HG03039 (cell line): Measurements from ENCODE around the gene RAVER2.
"Not testable (repeated sequence)": the region's sequence is repeated elsewhere in the genome, so short reads cannot be mapped to it uniquely, and the experiment has no call there.

Experiments
- ATAC-seq: cut with Tn5 transposase; IDR thresholded peaks from one replicate; pipeline ENCODE4 v1.9.1; 2021; ENCODE audit warnings: mild to moderate bottlenecking, moderate library complexity; ENCODE audit not compliant: unreplicated experiment

The RAVER2 gene

DNA sequence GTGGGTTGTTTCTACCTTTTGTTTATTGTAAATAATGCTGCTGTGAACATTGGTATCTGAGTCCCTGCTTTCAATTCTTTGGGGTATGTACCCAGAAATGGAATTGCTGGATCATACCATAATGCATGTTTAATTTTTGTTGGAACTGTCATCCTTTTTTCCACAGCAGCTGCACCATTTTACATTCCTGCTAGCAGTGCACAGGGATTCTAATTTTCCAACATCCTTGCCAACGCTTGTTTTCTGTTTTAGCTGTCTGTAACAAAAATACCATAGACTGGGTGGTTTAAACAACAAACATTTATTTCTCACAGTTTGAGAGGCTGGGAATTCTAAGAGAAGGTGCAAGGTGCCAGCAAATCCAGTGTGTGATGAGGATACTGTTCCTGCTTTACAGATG lies 65.1 kb downstream of the RAVER2 start:
- no peak for ATAC-seq

DNA sequence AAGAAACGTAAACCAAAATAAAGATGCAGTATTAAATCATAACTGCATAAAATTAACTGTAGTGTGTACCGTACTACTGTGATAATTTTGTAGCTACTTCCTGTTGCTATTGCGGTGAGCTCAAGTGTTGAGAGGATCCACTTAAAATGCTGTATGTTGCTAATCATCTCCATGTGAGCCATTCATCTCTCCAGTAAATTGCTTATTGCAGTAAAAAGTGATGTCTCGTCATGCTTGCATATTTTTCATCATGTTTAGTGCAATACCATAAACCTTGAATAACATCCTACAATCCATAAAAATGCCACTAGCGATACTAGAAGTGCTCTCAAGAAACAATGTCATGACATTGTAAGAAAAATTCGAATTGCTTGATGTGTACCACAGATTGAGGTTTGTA lies 66.3 kb downstream of the RAVER2 start:
- no peak for ATAC-seq

DNA sequence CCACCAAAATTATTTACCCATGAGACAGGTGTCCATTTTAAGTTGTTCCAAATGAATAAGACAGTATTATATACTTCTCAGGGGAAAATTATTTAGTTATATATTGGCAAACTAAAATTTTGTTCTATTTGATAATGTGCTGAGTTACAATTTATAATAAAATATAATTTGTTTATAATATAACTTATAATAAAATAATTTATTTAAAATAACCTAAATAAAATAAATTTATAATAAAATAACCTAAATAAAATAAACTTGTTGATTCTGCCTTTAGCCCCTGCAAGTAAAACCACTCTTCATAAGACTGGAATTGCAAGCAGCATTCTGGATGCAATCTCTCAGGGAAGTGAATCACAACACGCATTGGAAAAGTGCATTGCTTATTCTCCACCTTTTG lies 69.6 kb downstream of the RAVER2 start:
- no peak for ATAC-seq

DNA sequence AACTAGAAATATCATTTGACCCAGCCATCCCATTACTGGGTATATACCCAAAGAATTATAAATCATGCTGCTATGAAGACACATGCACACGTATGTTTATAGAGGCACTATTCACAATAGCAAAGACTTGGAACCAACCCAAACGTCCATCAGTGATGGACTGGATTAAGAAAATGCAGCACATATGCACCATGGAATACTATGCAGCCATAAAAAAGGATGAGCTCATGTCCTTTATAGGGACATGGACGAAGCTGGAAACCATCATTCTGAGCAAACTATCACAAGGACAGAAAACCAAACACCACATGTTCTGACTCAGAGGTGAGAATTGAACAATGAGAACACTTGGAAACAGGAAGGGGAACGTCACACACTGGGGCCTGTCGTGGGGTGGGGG lies 72.5 kb downstream of the RAVER2 start:
- ATAC-seq, result not testable (repeated sequence)

DNA sequence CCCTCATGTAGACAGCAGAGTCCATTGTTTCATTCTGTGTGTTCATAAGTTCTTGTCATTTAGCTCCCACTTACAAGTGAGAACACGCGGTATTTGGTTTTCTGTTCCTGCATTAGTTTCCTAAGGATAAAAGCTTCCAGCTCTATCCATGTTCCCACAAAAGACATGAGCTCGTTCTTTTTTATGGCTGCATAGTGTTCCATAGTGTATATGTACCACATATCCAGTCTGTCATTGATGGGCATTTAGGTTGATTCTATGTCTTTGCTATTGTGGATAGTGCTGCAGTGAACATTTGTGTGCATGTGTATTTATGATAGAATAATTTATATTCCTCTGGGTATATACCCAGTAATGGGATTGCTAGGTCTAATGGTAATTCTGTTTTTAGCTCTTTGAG lies 75.7 kb downstream of the RAVER2 start:
- not testable (repeated sequence) for ATAC-seq

DNA sequence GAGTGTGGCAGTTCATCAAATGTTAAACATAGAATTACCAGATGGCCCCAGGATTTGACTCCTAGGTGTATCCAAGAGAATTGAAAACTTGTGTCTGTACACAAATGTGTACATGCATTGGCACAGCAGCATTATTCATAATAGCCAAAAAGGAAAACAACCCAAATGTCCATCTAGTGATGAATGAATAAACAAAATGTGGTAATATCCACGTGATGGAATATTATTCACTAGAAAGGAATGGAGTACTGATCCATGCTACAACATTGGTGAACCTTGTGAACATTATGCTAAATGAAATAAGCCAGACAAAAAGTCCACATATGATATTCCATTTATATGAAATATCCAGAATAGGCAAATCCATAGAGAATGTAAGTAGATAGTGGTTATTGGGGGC lies 77.7 kb downstream of the RAVER2 start:
- no peak for ATAC-seq

DNA sequence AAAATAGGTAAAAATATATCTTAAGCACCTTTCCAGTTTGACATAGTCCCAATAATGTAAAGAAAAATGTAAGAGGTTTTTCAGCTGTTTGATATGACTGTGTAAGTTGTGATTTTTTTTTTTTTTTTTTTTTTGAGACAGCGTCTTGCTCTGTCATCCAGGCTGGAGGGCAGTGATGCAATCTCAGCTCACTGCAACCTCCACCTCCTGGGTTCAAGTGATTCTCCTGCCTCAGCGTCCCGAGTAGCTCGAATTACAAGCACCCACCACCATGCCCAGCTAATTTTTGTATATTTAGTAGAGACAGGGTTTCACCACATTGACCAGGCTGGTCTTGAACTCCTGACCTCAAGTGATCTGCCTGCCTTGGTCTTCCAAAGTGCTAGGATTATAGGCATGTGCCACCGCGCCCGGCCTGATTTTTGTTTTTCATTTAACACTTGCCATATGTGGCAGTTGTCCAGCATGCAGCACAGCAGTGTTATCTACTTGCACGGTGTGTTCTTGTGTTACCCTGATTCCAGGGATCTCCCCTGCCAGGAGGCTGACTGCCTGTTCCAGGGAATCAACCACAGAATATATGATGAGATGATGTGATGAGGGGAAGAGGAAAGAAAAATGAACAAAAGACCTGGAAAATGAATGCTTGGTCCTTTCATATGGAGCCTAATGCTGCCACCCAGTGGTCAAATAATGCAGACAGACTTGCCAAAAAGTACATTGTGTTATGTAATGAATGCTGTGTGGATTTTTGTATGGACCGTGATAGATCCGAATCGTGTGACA lies 79.0 kb downstream of the RAVER2 start:
- ATAC-seq, result no peak

DNA sequence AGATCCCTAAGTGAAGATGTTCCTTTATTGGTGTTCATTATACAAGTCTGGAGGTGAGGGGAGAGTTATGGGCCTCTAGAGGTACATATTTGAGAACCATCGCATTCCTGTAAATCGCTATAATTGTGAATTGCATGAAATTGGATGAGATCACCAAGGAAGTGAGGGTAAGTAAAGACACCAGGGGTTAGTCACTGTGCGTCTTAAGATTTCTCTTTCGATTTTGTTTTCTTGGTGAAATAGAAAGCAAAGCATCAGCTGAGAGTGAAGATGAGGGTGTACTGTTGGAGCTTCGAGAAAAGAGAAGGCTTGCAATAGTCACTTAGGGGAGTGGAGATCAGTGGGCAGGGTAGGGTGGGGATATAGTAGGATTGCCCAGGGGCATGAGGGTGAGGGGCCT lies 82.1 kb downstream of the RAVER2 start:
- no peak for ATAC-seq

DNA sequence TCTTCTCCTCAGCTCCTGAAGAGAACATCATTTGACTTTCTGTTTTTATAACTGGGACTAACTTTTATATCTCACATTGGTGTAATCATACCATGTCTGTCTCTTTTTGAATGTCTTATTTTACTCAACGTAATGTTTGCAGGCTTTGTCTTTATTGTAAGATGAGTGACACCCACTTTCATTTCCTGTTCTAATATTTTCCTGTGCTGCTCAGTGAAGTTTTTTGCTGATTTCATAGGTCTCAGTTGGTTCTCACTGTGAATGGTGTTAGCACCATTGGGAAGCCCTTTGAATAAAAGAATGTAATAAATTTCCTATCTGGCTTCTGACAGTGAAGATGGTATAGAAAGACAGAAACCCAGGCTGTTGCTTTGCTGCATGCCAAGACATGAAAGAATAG lies 84.0 kb downstream of the RAVER2 start:
- ATAC-seq, result no peak

DNA sequence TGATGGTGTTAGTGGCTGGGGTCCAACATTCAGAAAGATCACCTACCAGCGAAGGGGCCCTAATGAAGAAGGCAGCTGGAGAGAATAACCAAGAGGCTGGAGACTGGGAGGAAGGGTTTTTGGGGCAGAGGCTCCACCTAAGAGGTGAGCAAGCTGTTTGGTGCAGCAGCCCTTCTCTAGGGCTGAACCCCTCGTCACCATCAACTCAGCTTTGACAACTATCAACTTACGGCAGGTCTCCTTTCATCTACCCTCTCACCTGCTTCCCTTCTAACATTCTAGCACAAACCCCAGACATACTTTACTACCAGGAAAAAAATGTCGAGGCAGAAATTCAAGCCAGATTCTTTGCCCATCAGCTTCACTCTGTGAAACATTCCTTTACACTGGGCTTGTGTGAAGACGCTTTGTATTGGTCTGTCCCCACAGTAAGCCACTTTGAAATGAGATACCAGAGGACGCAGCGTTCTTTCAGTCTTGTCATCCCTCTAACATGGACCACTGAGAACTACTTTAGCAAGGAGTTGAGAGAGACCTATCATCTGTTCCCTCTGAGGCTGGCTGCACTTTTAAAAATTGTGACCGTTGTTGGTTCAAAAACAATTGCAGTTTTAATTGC lies 84.6 kb downstream of the RAVER2 start:
- ATAC-seq, result no peak

DNA sequence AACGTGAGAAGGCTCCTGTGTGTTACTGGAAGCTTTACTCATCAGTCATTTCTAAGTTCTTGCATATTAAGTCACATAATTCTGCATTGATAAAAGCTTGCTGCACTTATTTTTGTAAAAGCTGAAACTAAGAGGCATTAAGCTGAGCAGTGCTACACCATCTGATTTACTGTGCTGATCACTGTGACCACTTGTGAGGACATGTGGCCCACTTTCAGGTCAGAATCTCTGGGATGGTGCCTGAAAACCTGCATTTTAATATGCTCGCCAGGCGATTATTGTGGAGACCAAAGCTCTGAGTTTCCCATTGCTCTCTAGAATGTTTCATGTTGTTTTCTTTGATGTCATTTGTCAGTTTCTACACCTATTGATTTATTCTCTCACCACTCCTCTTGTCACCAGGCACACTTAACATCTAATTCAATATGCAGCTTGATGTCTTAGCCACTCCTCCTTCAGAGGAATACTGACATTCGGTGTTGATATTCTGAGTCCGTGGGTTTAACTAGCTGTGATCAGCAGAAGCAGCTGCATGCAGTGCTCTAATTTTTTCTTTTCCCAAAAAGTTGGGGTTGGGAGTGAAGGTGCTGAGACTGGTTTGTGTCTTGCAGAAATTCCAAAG lies 85.3 kb downstream of the RAVER2 start:
- ATAC-seq, result no peak

DNA sequence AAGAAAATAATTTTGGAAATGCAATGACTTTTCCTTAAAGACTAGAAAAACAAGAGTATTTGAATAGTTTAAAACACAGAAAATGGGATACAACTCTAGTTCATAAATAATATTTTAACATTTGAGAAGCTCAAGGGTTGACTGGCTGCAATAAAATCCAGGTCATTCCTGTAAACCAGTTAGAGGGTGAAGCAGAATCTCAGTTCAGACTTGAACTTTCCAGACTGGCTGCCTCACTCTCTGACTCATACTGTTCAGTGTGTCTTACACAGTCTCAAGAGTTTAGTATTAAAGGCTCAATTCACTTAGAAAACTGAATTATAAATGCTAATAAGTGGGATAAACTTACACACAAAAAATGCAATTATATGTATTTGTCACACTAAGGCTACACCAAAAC lies 89.9 kb downstream of the RAVER2 start:
- no peak for ATAC-seq

DNA sequence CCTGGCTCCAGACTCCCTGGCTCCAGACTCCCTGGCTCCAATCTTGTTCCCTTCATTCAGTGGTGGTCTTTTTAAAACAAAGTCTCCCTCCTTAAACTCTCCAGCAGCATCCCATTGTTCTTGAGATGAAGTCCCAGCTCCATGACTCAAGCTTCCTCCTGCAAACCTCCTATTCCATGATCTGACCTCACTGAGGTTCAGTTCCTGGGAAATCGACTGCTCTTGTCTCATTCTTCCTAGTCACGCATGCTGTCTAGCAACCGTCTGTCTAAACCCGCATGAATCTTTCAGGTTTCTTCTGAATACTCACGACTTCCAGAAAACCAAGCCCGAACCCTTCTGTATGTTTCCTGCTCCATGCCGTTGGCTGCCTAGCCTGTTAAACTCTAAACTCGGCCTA lies 91.9 kb downstream of the RAVER2 start:
- no peak for ATAC-seq

DNA sequence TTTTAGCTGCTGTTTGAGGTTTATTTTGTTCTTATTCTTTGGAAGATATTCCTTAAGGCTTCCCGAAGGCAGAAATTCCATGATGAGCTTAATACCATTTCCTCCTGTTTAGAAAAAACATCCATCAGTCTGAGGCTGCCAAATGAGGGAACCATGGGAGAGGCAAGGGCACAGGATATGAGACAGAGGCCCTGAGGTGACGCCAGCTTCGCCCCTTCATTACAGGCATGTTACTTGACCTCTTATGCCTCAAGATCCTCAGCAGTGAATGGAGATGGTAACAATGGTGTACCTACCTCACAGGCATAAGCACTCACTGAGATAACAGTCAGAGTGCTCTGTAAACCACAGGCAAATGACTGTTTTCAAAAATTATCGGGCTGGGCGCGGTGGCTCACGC lies 93.6 kb downstream of the RAVER2 start:
- no peak for ATAC-seq

DNA sequence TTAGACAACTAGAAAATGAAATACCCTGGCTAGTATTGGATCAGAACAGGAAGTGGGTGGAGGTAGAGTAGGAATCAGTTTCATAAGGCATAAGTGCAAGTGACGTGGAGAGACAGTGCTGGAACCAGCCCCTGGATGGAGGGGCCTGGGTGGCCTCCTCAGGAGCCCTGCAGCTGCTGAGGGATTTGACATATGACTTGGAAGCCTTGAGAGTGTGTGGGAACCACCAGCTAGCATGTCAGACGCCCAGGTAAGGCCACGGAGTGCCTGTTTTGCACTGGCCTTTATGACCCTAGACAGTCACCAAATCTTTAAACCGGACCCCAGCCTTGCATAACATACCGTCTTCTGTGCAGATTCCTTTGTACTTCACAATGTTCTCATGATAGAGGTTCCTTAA lies 94.4 kb downstream of the RAVER2 start:
- ATAC-seq, result no peak

DNA sequence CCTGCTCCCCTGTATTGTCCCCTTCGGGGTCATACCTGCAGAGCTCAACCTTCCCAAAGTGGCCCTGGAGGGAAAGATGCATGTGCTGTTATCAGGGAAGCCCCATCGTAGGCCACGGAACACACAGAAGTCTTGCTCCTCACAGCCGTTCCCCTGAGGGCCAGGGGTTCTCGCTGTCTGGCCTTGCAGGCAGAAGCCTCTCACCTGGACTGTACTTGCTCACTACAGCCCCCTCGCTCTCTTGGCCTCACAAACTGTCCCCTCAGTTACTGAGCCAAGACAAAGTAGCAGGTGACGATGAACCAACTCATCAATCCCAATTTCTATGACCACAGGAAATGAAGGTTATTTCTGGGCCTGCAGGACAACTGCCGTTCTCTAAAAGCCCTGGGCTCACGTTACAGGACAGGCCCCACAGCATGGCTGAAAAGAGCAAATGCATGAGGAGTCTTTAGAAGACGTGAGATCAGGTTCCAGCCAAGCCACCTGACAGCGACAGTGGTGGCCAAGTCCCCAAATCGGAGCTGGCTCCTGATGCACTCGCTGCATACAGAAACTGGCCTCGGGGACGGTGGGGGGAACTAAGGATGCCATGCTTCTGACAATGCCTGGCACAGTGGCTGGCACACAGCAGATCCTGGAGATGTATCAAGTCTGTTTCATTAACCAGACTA lies 95.0 kb downstream of the RAVER2 start:
- ATAC-seq, result no peak

DNA sequence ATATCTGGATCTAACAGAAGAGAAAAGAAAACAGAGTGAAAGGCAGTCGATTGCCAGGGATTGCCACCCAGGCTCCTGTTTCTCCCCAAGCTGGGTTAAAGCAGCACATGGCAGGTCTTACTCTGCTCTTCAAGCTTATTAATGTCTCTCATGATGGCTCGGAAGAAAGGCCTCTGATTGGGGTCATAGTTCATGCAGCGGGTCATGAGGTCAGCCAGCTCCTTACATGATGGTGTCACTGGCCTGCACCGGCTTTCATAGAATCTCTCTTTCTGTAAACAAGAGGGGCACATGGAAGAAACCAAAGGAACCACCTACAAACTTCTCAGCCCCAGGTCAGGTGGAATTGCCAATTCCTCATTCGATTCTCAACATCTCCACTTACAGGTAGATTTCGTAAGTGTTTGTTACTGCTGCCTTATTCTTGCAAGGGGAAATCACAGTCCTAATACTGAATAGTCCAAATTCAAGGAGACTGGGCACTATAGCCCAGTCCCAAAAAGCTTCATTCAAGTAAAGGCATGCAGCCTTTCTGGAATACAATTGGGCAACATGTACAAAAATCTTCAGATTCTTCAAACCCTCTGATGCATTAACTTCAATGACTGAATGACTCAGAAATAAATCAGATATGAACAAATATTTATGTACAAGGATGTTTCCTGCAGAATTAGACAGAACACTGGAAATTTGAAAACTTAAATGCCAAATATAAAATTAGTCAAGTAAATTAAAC lies 96.6 kb downstream of the RAVER2 start:
- ATAC-seq, result no peak

DNA sequence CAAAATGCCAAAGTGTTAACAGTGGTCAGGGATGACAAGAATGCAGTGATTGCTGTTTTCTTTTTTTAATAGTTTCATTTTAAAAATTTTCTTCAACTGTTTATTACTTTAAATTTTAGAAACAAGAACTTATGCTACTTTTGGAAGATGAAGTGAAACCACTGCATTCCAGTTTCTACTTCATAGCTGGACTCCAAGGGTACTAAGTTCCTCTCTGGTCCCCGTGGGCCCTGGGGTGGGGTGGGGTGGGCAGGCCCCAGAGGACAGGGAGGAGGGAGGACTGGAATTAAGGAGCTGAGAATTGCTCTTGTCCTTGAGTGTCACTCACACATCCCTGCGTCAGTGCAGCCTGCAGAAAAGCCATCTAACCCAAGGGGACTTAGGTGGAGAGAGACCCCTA lies 97.3 kb downstream of the RAVER2 start:
- no peak for ATAC-seq

DNA sequence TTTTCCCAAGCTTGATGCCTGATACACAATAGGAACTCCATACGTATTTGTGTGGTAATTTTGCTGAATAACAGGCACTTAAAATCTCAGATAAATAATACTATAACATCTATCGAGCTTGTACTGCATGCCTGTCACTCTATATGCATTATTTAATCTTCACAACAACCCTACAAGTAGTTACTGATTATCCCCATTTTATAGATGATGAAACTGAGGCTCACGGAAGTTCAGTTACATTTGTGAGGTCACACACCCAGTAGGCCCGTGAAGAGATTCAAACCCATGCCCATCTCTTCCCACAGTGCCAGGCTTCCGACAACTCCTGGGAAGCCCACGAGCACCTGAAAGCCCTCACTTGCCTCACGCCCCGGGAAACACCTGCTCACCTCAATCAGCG lies 98.8 kb downstream of the RAVER2 start:
- ATAC-seq, result no peak

DNA sequence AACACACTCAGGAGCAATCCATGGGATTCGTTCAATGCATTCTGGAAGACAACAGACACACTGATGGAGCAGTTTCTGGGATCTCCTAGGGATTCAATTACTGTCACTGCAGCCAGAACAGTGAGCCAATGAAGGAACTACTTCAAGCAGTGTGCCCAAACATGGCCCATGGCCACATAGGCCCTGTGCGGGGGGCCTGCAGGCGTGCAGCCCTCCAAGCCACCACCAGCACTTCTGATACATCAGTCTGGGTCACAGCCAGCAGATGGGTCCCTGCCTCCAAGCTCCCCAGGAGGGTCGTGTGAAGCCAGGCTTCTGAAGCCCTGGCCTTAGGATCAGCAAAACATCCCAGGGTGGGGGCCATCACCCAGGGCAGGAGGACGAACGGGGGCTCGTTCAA lies 99.3 kb downstream of the RAVER2 start:
- ATAC-seq, result no peak

DNA sequence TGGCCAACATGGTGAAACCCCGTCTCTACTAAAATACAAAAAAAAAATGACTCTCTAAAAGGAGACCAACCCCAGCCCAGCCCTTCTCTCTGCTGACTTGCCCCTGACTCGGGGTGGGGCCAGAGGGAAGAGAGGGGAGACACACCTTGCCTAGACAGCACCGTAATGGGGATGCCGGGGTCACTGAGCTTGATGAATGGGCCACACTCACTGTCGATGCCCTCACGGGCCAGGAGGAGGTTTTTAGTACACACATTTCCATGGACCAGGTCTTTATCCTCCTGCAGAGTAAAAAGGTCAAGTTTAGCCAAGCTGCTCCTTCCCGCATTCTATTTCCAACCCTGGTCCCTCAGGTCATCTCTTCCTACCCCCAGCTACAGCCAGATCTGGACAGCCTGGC lies 99.7 kb downstream of the RAVER2 start:
- ATAC-seq, result no peak
